ENCODE data around the gene PLD6.
"Not testable (repeated sequence)": the region's sequence is repeated elsewhere in the genome, so short reads cannot be mapped to it uniquely, and the experiment has no call there.

The PLD6 gene

GRCh38 chr17:17206124-17206912, at the start of gene PLD6:
TSS of gene PLD6 (minus strand) at chr17:17206333. CDS start at chr17:17206286, 47 bp downstream.
- TF ChIP-seq CTCF (IDR thresholded peaks at IDR 0.05; ENCODE audit: control insufficient read depth, extremely low read depth, insufficient read depth): no peak
- no peak within 1 kb of the TSS for H3K4me3 ChIP-seq (ENCODE audit: low read depth, low read length)
- no peak for DNase-seq (ENCODE audit: low read depth)

GRCh38 chr17:17255689-17256088, 49.6 kb upstream of the PLD6 start:
- not testable (repeated sequence) for H3K4me3 ChIP-seq (ENCODE audit: low read depth, low read length); DNase-seq (ENCODE audit: low read depth)

GRCh38 chr17:17254036-17254435, 47.9 kb upstream of the PLD6 start:
- no peak for DNase-seq (ENCODE audit: low read depth)
- H3K4me3 ChIP-seq (ENCODE audit: low read depth, low read length): no peak overlapping the region
- no peak for TF ChIP-seq CTCF (IDR thresholded peaks at IDR 0.05; ENCODE audit: control insufficient read depth, extremely low read depth, insufficient read depth)

GRCh38 chr17:17253406-17253805, 47.3 kb upstream of the PLD6 start:
- peak; percentile 80 for DNase-seq (ENCODE audit: low read depth)
- TF ChIP-seq CTCF (IDR thresholded peaks at IDR 0.05; ENCODE audit: control insufficient read depth, extremely low read depth, insufficient read depth): no peak

GRCh38 chr17:17252149-17252661, 46.1 kb upstream of the PLD6 start:
- no peak for TF ChIP-seq CTCF (IDR thresholded peaks at IDR 0.05; ENCODE audit: control insufficient read depth, extremely low read depth, insufficient read depth)
- DNase-seq (ENCODE audit: low read depth): peak; percentile 26
- H3K4me3 ChIP-seq (ENCODE audit: low read depth, low read length): no peak overlapping the region

More at GRCh38 chr17:17253406-17253805, 47.3 kb upstream of the PLD6 start:
- H3K4me3 ChIP-seq (ENCODE audit: low read depth, low read length): no peak overlapping the region

GRCh38 chr17:17246879-17247278, 40.7 kb upstream of the PLD6 start:
- DNase-seq (ENCODE audit: low read depth): no peak
- TF ChIP-seq CTCF (IDR thresholded peaks at IDR 0.05; ENCODE audit: control insufficient read depth, extremely low read depth, insufficient read depth): no peak
- no peak overlapping the region for H3K4me3 ChIP-seq (ENCODE audit: low read depth, low read length)

- no peak for DNase-seq (ENCODE audit: low read depth)
- no peak for TF ChIP-seq CTCF (IDR thresholded peaks at IDR 0.05; ENCODE audit: control insufficient read depth, extremely low read depth, insufficient read depth)
- H3K4me3 ChIP-seq (ENCODE audit: low read depth, low read length): no peak overlapping the region
Measured at GRCh38 chr17:17243163-17243562, 37.0 kb upstream of the PLD6 start.
